Bronchial epithelial cell (primary cell): ENCODE data around the gene PVALB. TPM values are rescaled to one million over a fixed set of nuclear protein-coding genes. Genes with fewer than 3 reads are reported as not detected.

Experiments used
- DNase-seq: peaks from one replicate; pipeline ENCODE4 v3.0.0-alpha.2; 2010; ENCODE audit warnings: low read depth
- FAIRE-seq: peaks from 2 replicates; lab custom pipeline; 2011; peaks lifted over from hg19 to GRCh38; lab: Jason Lieb, UNC
- H3K27me3 ChIP-seq: 2 replicates; pipeline ENCODE4 v1.5.1; 2011; ENCODE audit warnings: low read length; ENCODE audit not compliant: control insufficient read depth, insufficient read depth
- H3K36me3 ChIP-seq: 2 replicates; pipeline ENCODE4 v1.5.1; 2011; ENCODE audit warnings: low read length; ENCODE audit not compliant: control insufficient read depth, insufficient read depth
- H3K4me3 ChIP-seq: 2 replicates; pipeline ENCODE4 v1.5.1; 2011; ENCODE audit warnings: mild to moderate bottlenecking, low read depth, low read length, control low read depth
- CTCF ChIP-seq: IDR thresholded peaks from 2 replicates; pipeline ENCODE4 v1.5.1; 2011; ENCODE audit warnings: mild to moderate bottlenecking, moderate library complexity, low read length, control low read depth, inconsistent platforms; ENCODE audit not compliant: insufficient read depth, severe bottlenecking
- total RNA-seq: library from RNA; depleted of rRNA; stranded (reverse); fragments of >200 nt; gene quantifications from 2 replicates; pipeline ENCODE4 v1.2.1, GENCODE V29; 2014

The PVALB gene
- total RNA-seq, 1 donor from 2014 or later = not detected

- TF ChIP-seq CTCF = no peak
- H3K4me3 ChIP-seq = no peak overlapping the region
- no peak for DNase-seq
- no peaks in the 10 kb centered on the region for H3K36me3 ChIP-seq
- peaks cover 13% of the 10 kb centered on the region for H3K27me3 ChIP-seq
- no peak for FAIRE-seq
Measured at GRCh38 chr22:36809351-36809750, 7.5 kb downstream of the PVALB start.

- TF ChIP-seq CTCF = no peak
- FAIRE-seq (no peak), DNase-seq (no peak)
- Histone ChIP-seq H3K27me3 (peaks cover 10% of the 10 kb centered on the region), H3K4me3 (no peak overlapping the region), H3K36me3 (no peaks in the 10 kb centered on the region)
Measured at GRCh38 chr22:36808721-36809344, 8.0 kb downstream of the PVALB start.

GRCh38 chr22:36807627-36808026, 9.2 kb downstream of the PVALB start:
- H3K4me3 ChIP-seq = no peak overlapping the region
- DNase-seq (peak; percentile 19), FAIRE-seq (no peak)
- H3K36me3 ChIP-seq = no peaks in the 10 kb centered on the region
- peaks cover 8% of the 10 kb centered on the region for H3K27me3 ChIP-seq
- no peak for TF ChIP-seq CTCF

GRCh38 chr22:36806835-36807234, 10.0 kb downstream of the PVALB start:
- Histone ChIP-seq H3K36me3 (no peaks in the 10 kb centered on the region), H3K27me3 (peaks cover 8% of the 10 kb centered on the region), H3K4me3 (no peak overlapping the region)
- TF ChIP-seq CTCF = no peak
- FAIRE-seq (no peak), DNase-seq (no peak)

GRCh38 chr22:36803358-36803757, 13.5 kb downstream of the PVALB start:
- FAIRE-seq (no peak), DNase-seq (no peak)
- H3K27me3 ChIP-seq = peaks cover 8% of the 10 kb centered on the region
- no peaks in the 10 kb centered on the region for H3K36me3 ChIP-seq
- TF ChIP-seq CTCF = no peak
- no peak overlapping the region for H3K4me3 ChIP-seq

GRCh38 chr22:36798674-36799066, 18.2 kb downstream of the PVALB start:
- Histone ChIP-seq H3K36me3 (no peaks in the 10 kb centered on the region), H3K4me3 (no peak overlapping the region), H3K27me3 (peaks cover 5% of the 10 kb centered on the region)
- no peak for DNase-seq
- no peak for TF ChIP-seq CTCF
- no peak for FAIRE-seq
